GM12878 (cell line): Measurements from ENCODE around the gene ZNF608.

Source experiments
- CEBPB ChIP-seq, 2 experiments: fragments of 150-350 bp in 1 of 2; IDR thresholded peaks; 2 replicates each; pipeline ENCODE4 v1.6.1; 2012 to 2014; ENCODE audit warnings: low read depth in 2 of 2, low read length in 2 of 2, borderline replicate concordance in 1 of 2, inconsistent platforms in 1 of 2
- CHD1 ChIP-seq: IDR thresholded peaks from 2 replicates; pipeline ENCODE4 v1.6.1; 2012; ENCODE audit warnings: low read depth, low read length, improper control_type of control experiment
- HDAC2 ChIP-seq: fragments of 200-600 bp; sonication (generic); IDR thresholded peaks from 2 replicates; pipeline ENCODE4 v1.6.1; 2017
- POLR2A ChIP-seq: IDR thresholded peaks from 2 replicates; pipeline ENCODE4 v1.6.1; 2011; ENCODE audit warnings: low read depth, mild to moderate bottlenecking, low read length
- POLR2AphosphoS2 ChIP-seq: IDR thresholded peaks from 2 replicates; pipeline ENCODE4 v1.6.1; 2011; ENCODE audit warnings: low read depth, mild to moderate bottlenecking, low read length, improper control_type of control experiment, moderate library complexity
- RUNX3 ChIP-seq: IDR thresholded peaks from 2 replicates; pipeline ENCODE4 v1.6.1; 2012; ENCODE audit warnings: low read length, inconsistent platforms
- YY1 ChIP-seq: IDR thresholded peaks from 2 replicates; pipeline ENCODE4 v1.6.1; 2011; ENCODE audit warnings: low read depth, mild to moderate bottlenecking, low read length
- TF ChIP-seq, protein P1 (sequence below): fragments of 450-650 bp; IDR thresholded peaks from 2 replicates; pipeline ENCODE4 v1.6.1; 2017; ENCODE audit warnings: antibody characterized with exemption, mild to moderate bottlenecking, moderate library complexity
- TF ChIP-seq, protein P2 (sequence below): IDR thresholded peaks from 2 replicates; pipeline ENCODE4 v1.6.1; 2011; ENCODE audit warnings: mild to moderate bottlenecking, low read depth, low read length, moderate library complexity; ENCODE audit not compliant: insufficient replicate concordance
- TF ChIP-seq, protein P3 (sequence below), 3 experiments: IDR thresholded peaks in 2 of 3; conservative IDR thresholded peaks in 1 of 3; 2 replicates each; pipeline ENCODE4 v1.5.1; 2011; ENCODE audit warnings: low read depth in 3 of 3, low read length in 3 of 3, mild to moderate bottlenecking in 3 of 3, control low read depth in 2 of 3, moderate library complexity in 2 of 3, inconsistent platforms in 1 of 3, mixed read lengths in 1 of 3; ENCODE audit not compliant: control insufficient read depth in 2 of 3, insufficient read depth in 1 of 3; ENCODE audit errors: extremely low read depth in 1 of 3
- TF ChIP-seq, protein P4 (sequence below): IDR thresholded peaks from 2 replicates; pipeline ENCODE4 v1.6.1; 2012; ENCODE audit warnings: low read depth, low read length, improper control_type of control experiment
- TF ChIP-seq, protein P5 (sequence below): IDR thresholded peaks from 2 replicates; pipeline ENCODE4 v1.6.1; 2012; ENCODE audit warnings: low read length, inconsistent platforms

DNA sequence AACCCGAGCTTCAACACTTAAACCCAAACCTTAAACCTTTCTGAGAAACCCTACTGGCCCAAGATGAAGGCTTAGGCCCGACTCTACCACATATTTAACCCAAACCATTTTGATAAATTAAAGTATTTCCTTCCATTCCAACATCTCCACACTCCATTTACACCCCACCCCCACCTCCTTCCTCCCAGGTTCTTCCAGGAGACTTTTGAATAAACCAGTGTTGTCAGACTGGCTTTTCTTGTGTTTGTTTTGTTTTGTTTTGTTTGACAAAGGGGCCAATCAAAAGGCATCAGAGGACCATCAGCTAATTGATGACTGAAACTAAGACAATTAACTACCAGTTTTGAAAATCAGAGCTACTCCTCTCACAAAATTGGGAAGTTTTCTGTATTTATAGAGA, 4.6 kb upstream of the ZNF608 start:
- TF ChIP-seq, protein P1, sequence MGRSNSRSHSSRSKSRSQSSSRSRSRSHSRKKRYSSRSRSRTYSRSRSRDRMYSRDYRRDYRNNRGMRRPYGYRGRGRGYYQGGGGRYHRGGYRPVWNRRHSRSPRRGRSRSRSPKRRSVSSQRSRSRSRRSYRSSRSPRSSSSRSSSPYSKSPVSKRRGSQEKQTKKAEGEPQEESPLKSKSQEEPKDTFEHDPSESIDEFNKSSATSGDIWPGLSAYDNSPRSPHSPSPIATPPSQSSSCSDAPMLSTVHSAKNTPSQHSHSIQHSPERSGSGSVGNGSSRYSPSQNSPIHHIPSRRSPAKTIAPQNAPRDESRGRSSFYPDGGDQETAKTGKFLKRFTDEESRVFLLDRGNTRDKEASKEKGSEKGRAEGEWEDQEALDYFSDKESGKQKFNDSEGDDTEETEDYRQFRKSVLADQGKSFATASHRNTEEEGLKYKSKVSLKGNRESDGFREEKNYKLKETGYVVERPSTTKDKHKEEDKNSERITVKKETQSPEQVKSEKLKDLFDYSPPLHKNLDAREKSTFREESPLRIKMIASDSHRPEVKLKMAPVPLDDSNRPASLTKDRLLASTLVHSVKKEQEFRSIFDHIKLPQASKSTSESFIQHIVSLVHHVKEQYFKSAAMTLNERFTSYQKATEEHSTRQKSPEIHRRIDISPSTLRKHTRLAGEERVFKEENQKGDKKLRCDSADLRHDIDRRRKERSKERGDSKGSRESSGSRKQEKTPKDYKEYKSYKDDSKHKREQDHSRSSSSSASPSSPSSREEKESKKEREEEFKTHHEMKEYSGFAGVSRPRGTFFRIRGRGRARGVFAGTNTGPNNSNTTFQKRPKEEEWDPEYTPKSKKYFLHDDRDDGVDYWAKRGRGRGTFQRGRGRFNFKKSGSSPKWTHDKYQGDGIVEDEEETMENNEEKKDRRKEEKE, result no peak
- TF ChIP-seq, protein P2, sequence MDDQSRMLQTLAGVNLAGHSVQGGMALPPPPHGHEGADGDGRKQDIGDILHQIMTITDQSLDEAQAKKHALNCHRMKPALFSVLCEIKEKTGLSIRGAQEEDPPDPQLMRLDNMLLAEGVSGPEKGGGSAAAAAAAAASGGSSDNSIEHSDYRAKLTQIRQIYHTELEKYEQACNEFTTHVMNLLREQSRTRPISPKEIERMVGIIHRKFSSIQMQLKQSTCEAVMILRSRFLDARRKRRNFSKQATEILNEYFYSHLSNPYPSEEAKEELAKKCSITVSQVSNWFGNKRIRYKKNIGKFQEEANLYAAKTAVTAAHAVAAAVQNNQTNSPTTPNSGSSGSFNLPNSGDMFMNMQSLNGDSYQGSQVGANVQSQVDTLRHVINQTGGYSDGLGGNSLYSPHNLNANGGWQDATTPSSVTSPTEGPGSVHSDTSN, result no peak
- TF ChIP-seq, protein P3, sequence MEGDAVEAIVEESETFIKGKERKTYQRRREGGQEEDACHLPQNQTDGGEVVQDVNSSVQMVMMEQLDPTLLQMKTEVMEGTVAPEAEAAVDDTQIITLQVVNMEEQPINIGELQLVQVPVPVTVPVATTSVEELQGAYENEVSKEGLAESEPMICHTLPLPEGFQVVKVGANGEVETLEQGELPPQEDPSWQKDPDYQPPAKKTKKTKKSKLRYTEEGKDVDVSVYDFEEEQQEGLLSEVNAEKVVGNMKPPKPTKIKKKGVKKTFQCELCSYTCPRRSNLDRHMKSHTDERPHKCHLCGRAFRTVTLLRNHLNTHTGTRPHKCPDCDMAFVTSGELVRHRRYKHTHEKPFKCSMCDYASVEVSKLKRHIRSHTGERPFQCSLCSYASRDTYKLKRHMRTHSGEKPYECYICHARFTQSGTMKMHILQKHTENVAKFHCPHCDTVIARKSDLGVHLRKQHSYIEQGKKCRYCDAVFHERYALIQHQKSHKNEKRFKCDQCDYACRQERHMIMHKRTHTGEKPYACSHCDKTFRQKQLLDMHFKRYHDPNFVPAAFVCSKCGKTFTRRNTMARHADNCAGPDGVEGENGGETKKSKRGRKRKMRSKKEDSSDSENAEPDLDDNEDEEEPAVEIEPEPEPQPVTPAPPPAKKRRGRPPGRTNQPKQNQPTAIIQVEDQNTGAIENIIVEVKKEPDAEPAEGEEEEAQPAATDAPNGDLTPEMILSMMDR (IDR thresholded peaks at IDR 0.05 in 2 of 3, conservative IDR thresholded peaks at IDR 0.05 in 1 of 3; ENCODE audit: control insufficient read depth in 2 of 3, extremely low read depth in 1 of 3, insufficient read depth in 1 of 3, low read depth in 3 of 3, low read length in 3 of 3), result no peak
- TF ChIP-seq POLR2AphosphoS2, result no peak
- TF ChIP-seq, protein P4, sequence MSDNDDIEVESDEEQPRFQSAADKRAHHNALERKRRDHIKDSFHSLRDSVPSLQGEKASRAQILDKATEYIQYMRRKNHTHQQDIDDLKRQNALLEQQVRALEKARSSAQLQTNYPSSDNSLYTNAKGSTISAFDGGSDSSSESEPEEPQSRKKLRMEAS, result no peak
- no peak for TF ChIP-seq RUNX3
- no peak for TF ChIP-seq YY1
- TF ChIP-seq HDAC2, result no peak
- TF ChIP-seq, protein P5, sequence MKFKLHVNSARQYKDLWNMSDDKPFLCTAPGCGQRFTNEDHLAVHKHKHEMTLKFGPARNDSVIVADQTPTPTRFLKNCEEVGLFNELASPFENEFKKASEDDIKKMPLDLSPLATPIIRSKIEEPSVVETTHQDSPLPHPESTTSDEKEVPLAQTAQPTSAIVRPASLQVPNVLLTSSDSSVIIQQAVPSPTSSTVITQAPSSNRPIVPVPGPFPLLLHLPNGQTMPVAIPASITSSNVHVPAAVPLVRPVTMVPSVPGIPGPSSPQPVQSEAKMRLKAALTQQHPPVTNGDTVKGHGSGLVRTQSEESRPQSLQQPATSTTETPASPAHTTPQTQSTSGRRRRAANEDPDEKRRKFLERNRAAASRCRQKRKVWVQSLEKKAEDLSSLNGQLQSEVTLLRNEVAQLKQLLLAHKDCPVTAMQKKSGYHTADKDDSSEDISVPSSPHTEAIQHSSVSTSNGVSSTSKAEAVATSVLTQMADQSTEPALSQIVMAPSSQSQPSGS, result no peak
- no peak for TF ChIP-seq POLR2A
- TF ChIP-seq CHD1, result no peak
- no peak for TF ChIP-seq CEBPB (IDR thresholded peaks at IDR 0.05; ENCODE audit: borderline replicate concordance in 1 of 2, low read depth in 2 of 2, low read length in 2 of 2)
